ENCODE measurements around the gene RASAL1.

DNA sequence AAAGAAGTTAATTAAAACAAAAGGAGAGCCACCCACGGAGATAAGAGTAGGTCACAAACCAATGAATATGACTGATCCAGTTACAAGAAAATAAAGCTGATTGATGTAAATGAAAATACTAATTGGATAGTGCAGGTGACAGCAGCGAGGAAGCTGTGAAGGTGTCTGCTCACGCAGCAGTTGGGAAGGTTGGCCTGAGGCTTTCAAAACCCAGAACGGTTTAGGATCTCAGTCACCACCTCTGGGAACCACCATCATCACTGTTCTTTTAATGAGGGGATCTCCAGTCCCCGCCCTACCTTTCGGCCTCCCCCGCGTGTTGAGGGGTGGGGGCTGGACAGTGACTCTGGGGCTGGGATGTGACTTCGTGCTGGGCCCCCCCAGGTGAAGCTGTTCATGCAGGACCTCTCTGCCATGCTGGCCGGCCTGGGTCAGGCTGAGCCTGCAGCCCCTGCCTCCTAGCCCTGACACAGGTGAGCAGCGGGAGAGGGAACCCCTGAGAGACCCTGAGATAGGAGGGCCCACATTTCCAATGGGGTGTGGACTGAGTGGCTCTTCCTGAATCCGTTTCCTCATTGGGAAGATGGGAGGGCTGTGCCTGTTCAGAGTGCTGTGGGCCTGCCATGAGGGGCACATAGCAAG lies 21.8 kb upstream of the RASAL1 start:
- TF ChIP-seq, protein P1, sequence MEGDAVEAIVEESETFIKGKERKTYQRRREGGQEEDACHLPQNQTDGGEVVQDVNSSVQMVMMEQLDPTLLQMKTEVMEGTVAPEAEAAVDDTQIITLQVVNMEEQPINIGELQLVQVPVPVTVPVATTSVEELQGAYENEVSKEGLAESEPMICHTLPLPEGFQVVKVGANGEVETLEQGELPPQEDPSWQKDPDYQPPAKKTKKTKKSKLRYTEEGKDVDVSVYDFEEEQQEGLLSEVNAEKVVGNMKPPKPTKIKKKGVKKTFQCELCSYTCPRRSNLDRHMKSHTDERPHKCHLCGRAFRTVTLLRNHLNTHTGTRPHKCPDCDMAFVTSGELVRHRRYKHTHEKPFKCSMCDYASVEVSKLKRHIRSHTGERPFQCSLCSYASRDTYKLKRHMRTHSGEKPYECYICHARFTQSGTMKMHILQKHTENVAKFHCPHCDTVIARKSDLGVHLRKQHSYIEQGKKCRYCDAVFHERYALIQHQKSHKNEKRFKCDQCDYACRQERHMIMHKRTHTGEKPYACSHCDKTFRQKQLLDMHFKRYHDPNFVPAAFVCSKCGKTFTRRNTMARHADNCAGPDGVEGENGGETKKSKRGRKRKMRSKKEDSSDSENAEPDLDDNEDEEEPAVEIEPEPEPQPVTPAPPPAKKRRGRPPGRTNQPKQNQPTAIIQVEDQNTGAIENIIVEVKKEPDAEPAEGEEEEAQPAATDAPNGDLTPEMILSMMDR (IDR thresholded peaks at IDR 0.05) = no peak
- TF ChIP-seq, protein P2, sequence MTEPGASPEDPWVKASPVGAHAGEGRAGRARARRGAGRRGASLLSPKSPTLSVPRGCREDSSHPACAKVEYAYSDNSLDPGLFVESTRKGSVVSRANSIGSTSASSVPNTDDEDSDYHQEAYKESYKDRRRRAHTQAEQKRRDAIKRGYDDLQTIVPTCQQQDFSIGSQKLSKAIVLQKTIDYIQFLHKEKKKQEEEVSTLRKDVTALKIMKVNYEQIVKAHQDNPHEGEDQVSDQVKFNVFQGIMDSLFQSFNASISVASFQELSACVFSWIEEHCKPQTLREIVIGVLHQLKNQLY (CRISPR knock-in tag; IDR thresholded peaks at IDR 0.05) = no peak
- no peak for TF ChIP-seq CREB1 (CRISPR knock-in tag; IDR thresholded peaks at IDR 0.05)
- no peak for TF ChIP-seq GABPB1 (CRISPR knock-in tag; IDR thresholded peaks at IDR 0.05)
- TF ChIP-seq, protein P3, sequence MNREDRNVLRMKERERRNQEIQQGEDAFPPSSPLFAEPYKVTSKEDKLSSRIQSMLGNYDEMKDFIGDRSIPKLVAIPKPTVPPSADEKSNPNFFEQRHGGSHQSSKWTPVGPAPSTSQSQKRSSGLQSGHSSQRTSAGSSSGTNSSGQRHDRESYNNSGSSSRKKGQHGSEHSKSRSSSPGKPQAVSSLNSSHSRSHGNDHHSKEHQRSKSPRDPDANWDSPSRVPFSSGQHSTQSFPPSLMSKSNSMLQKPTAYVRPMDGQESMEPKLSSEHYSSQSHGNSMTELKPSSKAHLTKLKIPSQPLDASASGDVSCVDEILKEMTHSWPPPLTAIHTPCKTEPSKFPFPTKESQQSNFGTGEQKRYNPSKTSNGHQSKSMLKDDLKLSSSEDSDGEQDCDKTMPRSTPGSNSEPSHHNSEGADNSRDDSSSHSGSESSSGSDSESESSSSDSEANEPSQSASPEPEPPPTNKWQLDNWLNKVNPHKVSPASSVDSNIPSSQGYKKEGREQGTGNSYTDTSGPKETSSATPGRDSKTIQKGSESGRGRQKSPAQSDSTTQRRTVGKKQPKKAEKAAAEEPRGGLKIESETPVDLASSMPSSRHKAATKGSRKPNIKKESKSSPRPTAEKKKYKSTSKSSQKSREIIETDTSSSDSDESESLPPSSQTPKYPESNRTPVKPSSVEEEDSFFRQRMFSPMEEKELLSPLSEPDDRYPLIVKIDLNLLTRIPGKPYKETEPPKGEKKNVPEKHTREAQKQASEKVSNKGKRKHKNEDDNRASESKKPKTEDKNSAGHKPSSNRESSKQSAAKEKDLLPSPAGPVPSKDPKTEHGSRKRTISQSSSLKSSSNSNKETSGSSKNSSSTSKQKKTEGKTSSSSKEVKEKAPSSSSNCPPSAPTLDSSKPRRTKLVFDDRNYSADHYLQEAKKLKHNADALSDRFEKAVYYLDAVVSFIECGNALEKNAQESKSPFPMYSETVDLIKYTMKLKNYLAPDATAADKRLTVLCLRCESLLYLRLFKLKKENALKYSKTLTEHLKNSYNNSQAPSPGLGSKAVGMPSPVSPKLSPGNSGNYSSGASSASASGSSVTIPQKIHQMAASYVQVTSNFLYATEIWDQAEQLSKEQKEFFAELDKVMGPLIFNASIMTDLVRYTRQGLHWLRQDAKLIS (CRISPR knock-in tag; IDR thresholded peaks at IDR 0.05; ENCODE audit: borderline replicate concordance) = no peak
- TF ChIP-seq TCF7 (CRISPR knock-in tag; IDR thresholded peaks at IDR 0.05; ENCODE audit: low read depth) = no peak
- TF ChIP-seq NR1H2 (CRISPR knock-in tag; IDR thresholded peaks at IDR 0.05) = no peak
- TF ChIP-seq, protein P4, sequence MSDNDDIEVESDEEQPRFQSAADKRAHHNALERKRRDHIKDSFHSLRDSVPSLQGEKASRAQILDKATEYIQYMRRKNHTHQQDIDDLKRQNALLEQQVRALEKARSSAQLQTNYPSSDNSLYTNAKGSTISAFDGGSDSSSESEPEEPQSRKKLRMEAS (CRISPR knock-in tag; IDR thresholded peaks at IDR 0.05) = no peak
- TF ChIP-seq, protein P5, sequence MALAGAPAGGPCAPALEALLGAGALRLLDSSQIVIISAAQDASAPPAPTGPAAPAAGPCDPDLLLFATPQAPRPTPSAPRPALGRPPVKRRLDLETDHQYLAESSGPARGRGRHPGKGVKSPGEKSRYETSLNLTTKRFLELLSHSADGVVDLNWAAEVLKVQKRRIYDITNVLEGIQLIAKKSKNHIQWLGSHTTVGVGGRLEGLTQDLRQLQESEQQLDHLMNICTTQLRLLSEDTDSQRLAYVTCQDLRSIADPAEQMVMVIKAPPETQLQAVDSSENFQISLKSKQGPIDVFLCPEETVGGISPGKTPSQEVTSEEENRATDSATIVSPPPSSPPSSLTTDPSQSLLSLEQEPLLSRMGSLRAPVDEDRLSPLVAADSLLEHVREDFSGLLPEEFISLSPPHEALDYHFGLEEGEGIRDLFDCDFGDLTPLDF (CRISPR knock-in tag; IDR thresholded peaks at IDR 0.05) = no peak
- no peak for TF ChIP-seq CREM (CRISPR knock-in tag; IDR thresholded peaks at IDR 0.05)
- TF ChIP-seq ZNF121 (CRISPR knock-in tag; IDR thresholded peaks at IDR 0.05) = no peak
- no peak for TF ChIP-seq SP1 (CRISPR knock-in tag; conservative IDR thresholded peaks at IDR 0.05)
